Upper lobe of right lung (tissue), 1 donor: Measurements from ENCODE around the gene MYO9A. TPM values are rescaled to one million over a fixed set of nuclear protein-coding genes. Genes with fewer than 3 reads are reported as not detected.

Experiments
- ATAC-seq: fragments of 200-7000 bp; cut with Tn5 transposase; one replicate; pipeline ENCODE4 v1.9.1; 2020; ENCODE audit warnings: mild to moderate bottlenecking, moderate library complexity
- DNase-seq: peaks from one replicate; pipeline ENCODE4 v3.0.0-alpha.2; 2020
- H3K27ac ChIP-seq: fragments of 200-600 bp; one replicate; pipeline ENCODE4 v1.8.0; 2022
- H3K27me3 ChIP-seq: fragments of 200-600 bp; one replicate; pipeline ENCODE4 v1.8.0; 2022; ENCODE audit warnings: mild to moderate bottlenecking
- H3K36me3 ChIP-seq: fragments of 200-600 bp; one replicate; pipeline ENCODE4 v1.8.0; 2022
- H3K4me1 ChIP-seq: fragments of 200-600 bp; one replicate; pipeline ENCODE4 v1.8.0; 2022
- H3K4me3 ChIP-seq: fragments of 200-600 bp; one replicate; pipeline ENCODE4 v1.8.0; 2022; ENCODE audit warnings: mild to moderate bottlenecking
- H3K9me3 ChIP-seq: fragments of 200-600 bp; one replicate; pipeline ENCODE4 v1.8.0; 2022
- intact Hi-C: fragments of 100-400 bp; cut with DNase I; formaldehyde crosslinking; loops from one replicate; pipeline ENCODE4 v1.11.0; 2022
- total RNA-seq: library from RNA; stranded (reverse); fragmentation: NEBNext Ultra II Directional; extraction: Animal tissue kit (Norgen Biotek cat#: 25700); gene quantifications from one replicate; pipeline ENCODE4 v1.2.1, GENCODE V29; 2021
- TF ChIP-seq, protein P1 (sequence below): fragments of 200-600 bp; IDR thresholded peaks from one replicate; pipeline ENCODE4 v1.8.0; 2022; ENCODE audit warnings: antibody characterized with exemption
- donor health status: DM: no; HTN: yes; CAD: no; lungs with severe emphysema.

The MYO9A gene
- total RNA-seq, 1 donor from 2014 or later, result 82.5 TPM

DNA sequence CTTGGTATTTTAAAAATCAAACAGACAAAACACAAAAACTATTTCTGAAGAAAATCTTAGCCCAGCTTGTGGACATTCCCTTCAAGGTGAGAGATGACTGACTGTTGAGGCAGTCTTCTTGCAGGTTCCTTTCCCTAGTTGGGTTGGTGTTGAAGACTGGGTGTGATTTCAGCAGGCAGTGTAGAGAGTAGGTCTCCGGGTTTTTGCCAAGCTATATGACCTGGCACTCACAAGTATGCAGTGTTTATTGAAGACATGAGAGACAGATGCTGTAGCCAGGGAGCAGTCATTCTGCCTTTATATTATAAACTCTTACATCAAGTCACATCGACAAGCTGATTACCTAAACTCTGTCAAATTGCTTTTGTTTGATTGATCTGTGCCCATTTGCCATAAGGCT lies 17.8 kb upstream of the MYO9A start:
- Histone ChIP-seq H3K27me3 (no peaks in the 10 kb centered on the region), H3K27ac (no peak overlapping the region), H3K36me3 (no peaks in the 10 kb centered on the region), H3K9me3 (no peaks in the 10 kb centered on the region), H3K4me3 (no peak overlapping the region), H3K4me1 (no peaks in the 10 kb centered on the region)
- intact Hi-C loops, result no loop called here
- ATAC-seq (no peak), DNase-seq (no peak)
- TF ChIP-seq, protein P1, sequence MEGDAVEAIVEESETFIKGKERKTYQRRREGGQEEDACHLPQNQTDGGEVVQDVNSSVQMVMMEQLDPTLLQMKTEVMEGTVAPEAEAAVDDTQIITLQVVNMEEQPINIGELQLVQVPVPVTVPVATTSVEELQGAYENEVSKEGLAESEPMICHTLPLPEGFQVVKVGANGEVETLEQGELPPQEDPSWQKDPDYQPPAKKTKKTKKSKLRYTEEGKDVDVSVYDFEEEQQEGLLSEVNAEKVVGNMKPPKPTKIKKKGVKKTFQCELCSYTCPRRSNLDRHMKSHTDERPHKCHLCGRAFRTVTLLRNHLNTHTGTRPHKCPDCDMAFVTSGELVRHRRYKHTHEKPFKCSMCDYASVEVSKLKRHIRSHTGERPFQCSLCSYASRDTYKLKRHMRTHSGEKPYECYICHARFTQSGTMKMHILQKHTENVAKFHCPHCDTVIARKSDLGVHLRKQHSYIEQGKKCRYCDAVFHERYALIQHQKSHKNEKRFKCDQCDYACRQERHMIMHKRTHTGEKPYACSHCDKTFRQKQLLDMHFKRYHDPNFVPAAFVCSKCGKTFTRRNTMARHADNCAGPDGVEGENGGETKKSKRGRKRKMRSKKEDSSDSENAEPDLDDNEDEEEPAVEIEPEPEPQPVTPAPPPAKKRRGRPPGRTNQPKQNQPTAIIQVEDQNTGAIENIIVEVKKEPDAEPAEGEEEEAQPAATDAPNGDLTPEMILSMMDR, result no peak

DNA sequence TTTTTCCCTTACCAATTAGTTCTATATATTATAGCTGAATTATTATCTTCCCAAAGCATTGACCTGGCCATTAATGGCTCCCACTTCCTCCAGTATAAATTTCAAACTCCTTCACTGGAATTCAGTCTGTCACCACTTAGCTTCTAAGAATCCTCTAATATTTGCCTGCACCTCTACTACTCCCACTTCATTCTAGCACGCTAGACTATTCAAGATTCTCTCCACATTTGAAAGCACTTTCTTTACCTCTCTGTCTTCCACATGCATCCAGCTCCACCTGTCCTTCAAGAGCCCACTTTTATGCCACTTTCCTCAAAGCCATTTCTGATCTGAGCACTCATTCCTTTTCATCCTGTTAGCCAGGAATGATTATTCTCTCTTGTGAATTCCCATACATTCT lies 15.3 kb upstream of the MYO9A start:
- DNase-seq, result no peak
- no peak for ATAC-seq

DNA sequence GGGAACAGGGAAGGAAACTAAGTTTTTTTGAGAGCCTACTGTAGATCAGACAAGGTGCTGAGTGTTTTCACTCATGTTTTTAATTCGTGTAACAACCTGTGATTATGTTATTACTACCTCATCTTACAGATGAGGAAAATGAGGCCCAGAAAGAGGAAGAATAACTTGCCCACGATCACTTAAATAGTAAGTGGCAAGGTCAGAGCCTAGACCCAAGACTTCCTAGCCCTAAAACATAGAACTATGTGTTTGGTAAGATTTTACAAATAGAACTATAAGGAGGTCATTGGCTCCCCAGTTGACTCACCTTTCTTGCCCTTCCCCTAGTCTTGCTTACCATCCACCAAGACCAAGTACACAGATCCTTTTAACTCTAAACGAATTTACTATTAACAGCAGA lies 14.0 kb upstream of the MYO9A start:
- no peak for DNase-seq
- intact Hi-C loops, result no loop called here

More for the DNA sequence above, 15.3 kb upstream of the MYO9A start:
- no peaks in the 10 kb centered on the region for H3K9me3 ChIP-seq
- H3K36me3 ChIP-seq, result no peaks in the 10 kb centered on the region
- H3K27ac ChIP-seq, result no peak overlapping the region
- no peak overlapping the region for H3K4me3 ChIP-seq
- no peaks in the 10 kb centered on the region for H3K4me1 ChIP-seq
- TF ChIP-seq, protein P1, result no peak
- no peaks in the 10 kb centered on the region for H3K27me3 ChIP-seq
- intact Hi-C loops, result no loop called here

DNA sequence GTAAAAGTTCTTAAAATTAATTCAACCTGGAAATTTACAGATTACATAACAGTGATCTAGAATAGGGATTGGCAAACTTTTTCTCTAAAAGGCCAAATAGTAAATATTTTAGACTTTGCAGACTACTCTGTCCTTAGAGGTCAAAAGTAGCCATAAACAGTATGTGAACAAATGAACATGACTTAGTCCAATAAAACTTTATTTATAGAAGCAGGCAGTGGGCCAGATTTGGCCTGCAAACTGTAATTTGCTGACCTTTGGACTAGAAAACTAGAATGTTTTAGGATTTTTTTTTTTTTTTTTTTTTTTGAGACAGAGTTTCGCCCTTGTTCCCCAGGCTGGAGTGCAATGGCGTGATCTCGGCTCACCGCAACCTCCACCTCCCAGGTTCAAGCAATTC lies 12.3 kb upstream of the MYO9A start:
- no peak for DNase-seq
- ATAC-seq, result no peak
- Histone ChIP-seq H3K27me3 (no peaks in the 10 kb centered on the region), H3K36me3 (no peaks in the 10 kb centered on the region), H3K4me3 (no peak overlapping the region), H3K27ac (no peak overlapping the region), H3K9me3 (no peaks in the 10 kb centered on the region), H3K4me1 (no peaks in the 10 kb centered on the region)
- TF ChIP-seq, protein P1, result no peak
- intact Hi-C loops, result no loop called here

More for the DNA sequence above, 14.0 kb upstream of the MYO9A start:
- Histone ChIP-seq H3K4me3 (no peak overlapping the region), H3K9me3 (no peaks in the 10 kb centered on the region), H3K27ac (no peak overlapping the region), H3K4me1 (no peaks in the 10 kb centered on the region), H3K36me3 (no peaks in the 10 kb centered on the region), H3K27me3 (no peaks in the 10 kb centered on the region)
- ATAC-seq, result no peak
- TF ChIP-seq, protein P1, result no peak

DNA sequence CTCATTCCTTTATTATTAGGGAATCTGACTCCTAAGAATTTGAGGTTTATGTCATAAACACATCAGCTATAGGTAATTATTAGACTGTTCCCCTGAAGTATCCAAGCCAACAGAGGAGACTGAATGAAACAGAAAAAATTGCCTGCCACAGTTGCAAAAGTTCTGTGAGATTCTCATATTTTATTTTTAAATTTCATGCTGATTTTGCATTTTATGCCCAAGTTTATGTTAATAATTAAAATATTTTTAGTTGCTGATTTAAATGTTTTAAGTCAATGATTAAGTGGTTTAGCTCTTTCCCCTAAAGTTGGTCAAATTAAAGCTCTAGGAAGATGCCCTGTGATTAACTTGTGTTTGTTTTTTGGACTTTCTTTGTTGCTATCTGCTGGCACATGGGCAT lies 10.4 kb upstream of the MYO9A start:
- no peak for ATAC-seq
- intact Hi-C loops, result no loop called here
- TF ChIP-seq, protein P1, result no peak

DNA sequence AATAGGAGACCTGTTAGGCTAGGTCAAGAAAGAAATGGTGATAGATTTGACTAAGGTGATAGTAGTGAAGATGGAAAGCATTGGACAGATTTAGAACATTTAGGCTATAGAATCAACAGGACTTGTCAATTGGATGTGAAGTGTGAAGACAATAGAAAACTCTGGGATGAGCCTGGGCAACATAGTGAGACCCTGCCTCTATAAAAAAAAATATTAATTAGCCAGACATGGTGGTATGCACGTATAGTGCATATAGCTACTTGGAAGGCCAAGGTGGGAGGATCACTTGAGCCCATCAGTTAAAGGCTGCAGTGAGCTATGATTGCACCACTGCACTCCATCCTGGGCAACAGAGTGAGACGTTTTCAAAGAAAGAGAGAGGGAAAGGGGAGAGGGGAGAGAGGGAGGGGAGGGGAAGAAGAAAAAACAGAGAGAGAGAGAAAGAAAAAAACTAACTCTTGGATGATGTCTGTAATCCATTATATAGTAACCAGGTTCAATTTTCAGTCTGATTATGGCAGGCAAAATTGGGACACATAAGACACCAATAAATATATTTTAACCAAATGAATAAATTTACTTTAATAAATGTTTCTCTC lies 9.9 kb upstream of the MYO9A start:
- H3K4me1 ChIP-seq, result no peaks in the 10 kb centered on the region
- no peak for DNase-seq
- no peak overlapping the region for H3K4me3 ChIP-seq
- intact Hi-C loops, result no loop called here
- H3K36me3 ChIP-seq, result no peaks in the 10 kb centered on the region
- ATAC-seq, result no peak
- TF ChIP-seq, protein P1, result no peak
- no peaks in the 10 kb centered on the region for H3K27me3 ChIP-seq
- no peaks in the 10 kb centered on the region for H3K9me3 ChIP-seq
- H3K27ac ChIP-seq, result no peak overlapping the region

More for the DNA sequence above, 10.4 kb upstream of the MYO9A start:
- Histone ChIP-seq H3K36me3 (no peaks in the 10 kb centered on the region), H3K9me3 (no peaks in the 10 kb centered on the region), H3K4me1 (no peaks in the 10 kb centered on the region), H3K27me3 (no peaks in the 10 kb centered on the region), H3K27ac (no peak overlapping the region), H3K4me3 (no peak overlapping the region)
- no peak for DNase-seq
